Suppressor macrophage (primary cell): ENCODE data around the gene ZG16.
"Not testable (repeated sequence)": the region's sequence is repeated elsewhere in the genome, so short reads cannot be mapped to it uniquely, and the experiment has no call there.

Source experiments
- DNase-seq, 4 experiments: peaks; one replicate each; pipeline ENCODE4 v3.0.0-alpha.2; 2020 to 2022

ZG16 gene

DNA sequence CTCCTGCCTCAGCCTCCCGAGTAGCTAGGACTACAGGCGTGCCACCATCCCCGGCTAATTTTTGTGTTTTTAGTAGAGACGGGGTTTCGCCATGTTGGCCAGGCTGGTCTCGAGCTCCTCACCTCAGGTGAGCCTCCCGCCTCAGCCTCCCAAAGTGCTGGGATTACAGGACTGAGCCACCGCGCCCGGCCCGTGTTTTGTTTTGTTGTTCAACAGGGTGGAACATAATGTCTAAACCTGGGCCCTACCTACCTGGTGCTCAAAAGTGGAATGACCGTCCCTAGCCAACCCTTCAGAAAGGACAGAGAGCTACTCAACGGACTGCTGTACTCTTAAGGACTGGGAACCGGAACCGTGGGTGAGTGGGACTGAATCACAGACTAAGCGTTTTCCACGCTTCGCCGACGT, 11.7 kb downstream of the ZG16 start:
- DNase-seq = no peak

DNA sequence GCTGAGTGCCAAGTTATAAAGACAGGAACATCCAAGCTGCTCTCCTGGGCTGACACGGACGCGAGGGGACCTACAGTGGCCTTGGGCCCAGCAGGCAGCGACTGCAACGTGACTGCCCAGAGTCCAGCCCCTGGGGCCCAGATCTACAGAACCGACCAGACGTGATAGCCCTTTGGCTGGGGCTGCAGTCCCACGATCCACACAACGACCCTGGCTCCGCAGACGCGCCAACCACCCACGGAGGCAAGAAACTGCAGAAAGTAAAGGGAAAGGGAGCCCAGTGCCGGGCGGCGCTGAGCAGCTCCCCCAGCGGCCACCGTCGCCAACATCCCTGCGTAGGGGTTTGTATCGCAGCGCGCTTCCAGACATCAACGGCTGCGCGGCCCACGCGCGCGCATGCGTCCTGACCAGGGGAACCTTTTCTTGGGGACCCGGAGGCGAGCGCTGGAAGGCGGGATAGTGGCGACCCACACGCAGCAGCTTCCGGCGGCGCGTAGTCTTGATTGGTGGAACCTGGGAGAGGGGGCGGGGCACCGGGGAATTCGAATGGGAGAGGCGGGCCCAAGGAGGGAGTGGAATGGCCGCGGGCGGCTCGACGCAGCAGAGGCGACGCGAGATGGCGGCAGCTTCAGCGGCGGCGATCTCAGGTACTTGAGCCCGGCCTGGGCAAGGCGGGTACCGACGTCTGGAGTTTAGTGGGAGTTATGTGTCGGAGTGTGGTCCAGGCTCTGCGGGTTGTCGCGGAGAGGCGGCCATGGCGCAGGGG, 12.3 kb downstream of the ZG16 start, which contains the start of gene KIF22:
Gene KIF22 (plus strand): TSS at position 569 of the 766 bp plus-strand sequence. CDS start 9 bp downstream, at position 578.
- peak; percentile 100 for DNase-seq

DNA sequence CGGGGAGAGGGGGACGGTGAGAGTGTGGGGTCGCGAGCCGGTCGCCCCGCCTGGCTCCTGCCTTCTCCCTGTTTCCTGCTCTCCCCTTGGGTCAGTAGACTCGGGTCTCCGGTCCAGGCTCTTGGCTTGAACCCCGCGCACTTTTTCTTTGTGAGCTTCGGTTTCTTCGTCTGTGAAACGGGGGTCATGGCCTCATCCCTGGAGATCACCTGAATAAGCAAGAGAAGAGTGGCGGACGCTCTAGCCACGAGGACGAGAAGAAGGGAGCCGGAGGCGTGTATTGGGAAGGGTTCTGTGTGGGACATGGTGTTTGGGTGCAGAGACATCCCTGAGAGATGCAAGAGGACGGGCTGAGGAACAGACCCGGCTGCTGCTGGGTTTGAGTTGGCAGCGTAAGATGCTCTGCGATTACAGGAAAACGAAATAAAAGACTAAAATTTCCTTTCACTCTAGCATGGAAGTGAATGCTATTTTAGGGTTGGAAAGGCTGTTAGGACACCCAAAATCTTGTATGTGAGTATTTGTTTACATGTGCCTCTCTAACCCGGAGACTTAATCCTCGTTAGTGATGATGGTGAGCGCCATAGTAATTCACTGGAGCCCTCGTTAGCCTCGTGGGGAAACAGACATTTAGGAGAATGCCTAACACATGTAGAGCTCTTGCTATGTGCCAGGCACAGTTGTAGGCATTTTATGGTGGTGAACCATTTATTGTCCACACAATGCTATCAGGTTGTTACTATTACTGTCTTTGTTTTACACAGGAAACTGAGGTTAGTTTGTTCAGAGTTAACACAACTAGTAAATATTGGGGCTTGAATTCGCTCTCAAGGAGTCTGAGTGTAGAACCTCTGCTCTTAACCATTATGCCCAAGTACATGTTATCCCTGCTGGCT, 13.1 kb downstream of the ZG16 start:
- DNase-seq = peak in 1 of 4 experiments; percentile 29

DNA sequence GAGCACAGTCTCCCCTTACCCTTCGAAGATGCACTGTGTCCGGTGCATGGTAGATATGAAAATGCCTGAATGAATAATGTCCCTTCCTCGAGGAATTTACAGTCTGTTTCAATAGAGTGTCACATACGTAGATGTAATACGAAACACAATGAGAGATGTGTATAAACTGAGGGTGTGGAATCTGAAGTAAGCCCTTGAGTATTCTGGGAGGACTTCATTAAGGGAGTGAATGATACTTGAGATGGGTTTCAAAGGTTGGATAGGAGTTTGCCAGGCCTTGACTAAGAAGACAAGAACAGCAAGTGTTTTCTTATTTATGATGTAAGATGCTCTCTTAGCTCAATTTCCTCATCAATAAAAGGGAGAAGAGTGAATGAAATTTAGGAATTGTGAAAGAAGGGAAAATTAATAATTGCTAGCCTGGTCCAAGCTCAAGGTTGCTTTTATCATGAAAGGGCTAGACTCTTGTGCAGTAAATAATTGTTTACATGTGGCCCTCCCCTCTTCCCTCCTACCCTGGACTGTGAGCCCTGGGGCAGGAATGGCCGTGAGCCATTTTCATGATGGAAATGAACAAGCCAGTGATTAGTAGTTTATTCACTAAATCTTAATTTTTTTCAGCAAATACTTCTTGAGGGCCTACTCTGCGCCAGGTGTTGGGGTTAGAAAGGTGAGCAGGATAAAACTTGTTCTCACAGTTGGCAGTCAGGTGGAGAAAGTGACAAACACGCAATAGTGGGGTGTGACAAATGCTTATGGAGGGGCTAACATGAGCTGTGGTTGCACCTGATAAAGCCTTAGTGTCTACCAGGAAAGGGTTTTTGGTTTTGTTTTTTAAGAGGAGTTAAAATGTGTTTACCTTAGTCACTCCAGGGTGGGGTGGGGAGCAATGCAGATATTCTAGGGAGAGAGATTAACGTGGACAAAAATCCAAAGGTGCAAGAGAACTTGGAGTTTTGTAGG, 14.1 kb downstream of the ZG16 start:
- no peak for DNase-seq

DNA sequence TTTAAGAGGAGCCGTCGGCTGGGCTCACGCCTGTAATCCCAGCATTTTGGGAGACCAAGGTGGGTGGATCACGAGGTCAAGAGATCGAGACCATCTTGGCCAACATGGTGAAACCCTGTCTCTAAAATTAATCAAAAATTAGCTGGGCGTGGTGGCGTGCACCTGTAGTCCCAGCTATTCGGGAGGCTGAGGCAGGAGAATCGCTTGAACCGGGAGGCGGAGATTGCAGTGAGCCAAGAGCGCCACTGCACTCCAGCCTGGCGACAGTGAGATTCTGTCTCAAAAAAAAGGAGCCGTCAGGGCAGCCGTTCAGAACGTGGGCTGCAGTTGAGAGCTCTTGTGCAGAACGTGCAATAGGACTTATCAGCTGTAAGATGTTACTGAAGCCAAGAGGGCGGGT, 15.1 kb downstream of the ZG16 start:
- DNase-seq = not testable (repeated sequence)

DNA sequence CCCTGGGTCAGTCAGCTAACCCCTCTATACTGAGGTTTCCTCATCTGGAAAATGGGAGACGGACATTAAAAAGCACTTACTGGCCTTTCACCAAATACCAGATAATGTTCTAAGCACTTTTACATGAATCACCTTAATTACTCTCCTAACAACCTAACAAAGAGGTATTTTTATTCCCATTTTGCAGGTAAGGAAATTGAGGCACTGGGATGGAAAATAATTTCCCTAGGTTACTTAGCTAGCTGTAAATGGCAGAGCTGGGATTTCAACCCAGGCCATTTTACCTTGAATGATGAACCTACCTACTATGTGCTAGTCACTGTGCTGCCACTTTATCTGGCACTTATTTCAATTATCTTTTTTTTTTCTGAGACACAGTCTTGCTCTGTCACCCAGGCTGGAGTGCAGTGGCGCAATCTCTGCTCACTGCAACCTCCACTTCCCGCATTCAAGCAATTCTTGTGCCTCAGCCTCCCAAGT, 16.2 kb downstream of the ZG16 start:
- DNase-seq = no peak

DNA sequence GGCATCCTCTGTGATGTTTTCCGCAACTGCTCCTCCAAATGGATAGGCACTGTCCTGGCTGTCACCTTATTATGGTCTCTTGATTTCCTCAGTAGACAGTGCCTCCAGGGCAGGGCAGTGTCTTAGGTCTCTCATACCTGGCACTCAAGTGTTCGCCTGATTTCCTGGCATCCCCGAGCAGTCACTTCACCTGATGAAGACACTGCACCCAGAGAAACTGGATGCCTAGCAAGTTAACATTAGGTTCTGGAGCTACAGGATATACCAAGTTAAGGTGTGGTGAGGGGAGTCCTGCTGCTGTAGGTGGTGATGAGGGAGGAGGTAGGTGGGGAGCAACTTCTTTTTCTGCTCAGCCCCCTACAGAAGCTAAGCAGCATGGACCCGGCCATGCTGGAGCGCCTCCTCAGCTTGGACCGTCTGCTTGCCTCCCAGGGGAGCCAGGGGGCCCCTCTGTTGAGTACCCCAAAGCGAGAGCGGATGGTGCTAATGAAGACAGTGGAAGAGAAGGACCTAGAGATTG, 24.4 kb downstream of the ZG16 start:
- DNase-seq = no peak

DNA sequence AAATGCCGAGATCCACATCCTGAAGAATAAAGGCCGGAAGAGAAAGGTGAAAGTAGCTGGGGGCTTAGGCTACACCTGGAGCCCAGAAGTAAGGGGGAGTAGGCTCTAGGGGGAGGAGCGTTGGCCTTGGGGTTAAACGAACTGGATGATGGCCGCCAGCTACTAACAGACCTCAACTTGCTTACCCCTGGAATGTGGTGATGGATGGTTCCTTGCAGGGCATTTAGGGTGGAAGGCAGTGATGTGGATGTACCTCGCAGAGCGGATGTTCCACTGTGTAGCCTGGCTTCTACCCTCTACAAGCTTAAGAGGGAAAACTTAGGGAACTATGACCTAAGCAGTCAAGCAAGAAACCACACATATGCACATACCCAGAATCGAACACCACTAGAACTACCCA, 26.0 kb downstream of the ZG16 start:
- DNase-seq = no peak

DNA sequence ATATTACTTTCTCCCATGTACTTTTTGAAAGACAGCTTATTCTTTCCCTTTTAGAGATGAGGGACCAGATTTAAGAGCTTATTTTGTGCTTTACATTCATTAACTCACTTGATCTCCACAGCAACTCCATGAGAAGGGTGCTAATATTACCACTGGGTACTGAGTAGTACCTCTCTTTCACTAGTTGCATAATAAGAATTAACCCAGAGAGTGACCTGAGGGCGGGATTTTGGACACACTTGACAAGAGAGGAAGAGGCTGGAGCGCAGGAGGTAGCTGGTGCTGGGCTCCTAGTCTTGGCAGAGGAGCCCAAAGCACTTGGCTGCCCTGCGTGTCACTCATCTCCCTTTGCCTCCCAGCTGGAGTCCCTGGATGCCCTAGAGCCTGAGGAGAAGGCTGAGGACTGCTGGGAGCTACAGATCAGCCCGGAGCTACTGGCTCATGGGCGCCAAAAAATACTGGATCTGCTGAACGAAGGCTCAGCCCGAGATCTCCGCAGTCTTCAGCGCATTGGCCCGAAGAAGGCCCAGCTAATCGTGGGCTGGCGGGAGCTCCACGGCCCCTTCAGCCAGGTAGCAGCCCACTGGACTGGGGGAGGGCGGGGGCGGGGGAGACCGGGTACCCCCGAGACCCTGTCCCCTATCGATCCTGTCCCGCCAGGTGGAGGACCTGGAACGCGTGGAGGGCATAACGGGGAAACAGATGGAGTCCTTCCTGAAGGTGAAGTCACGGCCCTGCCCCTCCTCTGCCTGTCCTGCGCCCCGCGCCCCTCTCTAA, 26.6 kb downstream of the ZG16 start:
- DNase-seq = peak; percentile 49 to 74 (median 67)

DNA sequence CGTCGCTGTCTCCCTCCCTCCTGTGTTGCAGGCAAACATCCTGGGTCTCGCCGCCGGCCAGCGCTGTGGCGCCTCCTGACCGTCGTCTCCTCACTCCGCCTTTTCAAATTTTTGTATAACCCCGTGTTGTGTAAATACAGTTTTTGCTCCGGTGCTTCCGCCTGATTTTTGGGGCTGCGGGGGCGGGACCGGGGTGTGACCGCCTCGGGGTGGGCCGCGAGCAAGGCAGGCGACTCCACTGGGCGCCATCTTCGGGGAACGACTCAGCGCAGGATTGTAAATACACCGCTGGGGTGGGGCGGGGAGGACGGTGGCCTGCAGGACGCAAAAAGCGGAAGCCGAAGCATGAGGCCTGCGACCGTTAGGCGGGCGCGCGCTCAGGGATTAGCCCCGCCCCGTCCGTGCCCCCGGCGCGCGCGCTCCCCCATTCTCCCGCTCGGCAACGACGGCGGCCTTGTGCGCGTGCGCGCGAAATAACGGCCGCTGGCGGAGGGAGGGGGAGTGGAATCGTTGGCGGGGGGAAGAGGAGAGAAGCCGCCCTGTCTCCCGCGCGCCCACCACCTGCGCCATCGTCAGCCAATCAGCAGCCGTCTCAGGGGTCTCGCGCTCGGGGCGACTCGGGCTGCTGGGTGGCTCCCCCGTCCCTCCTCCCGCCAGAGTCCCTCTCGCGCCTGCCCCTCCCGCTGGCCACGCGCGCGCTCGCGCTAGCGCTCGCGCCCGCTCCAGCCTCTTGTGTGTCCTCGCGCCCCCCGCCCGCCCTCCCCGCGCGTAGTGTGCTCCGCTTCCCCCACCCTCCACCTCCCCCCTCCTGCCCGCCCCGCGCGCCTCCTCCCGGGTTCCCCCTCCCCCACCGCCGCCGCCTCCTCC, 27.4 kb downstream of the ZG16 start:
- peak; percentile 99 for DNase-seq

DNA sequence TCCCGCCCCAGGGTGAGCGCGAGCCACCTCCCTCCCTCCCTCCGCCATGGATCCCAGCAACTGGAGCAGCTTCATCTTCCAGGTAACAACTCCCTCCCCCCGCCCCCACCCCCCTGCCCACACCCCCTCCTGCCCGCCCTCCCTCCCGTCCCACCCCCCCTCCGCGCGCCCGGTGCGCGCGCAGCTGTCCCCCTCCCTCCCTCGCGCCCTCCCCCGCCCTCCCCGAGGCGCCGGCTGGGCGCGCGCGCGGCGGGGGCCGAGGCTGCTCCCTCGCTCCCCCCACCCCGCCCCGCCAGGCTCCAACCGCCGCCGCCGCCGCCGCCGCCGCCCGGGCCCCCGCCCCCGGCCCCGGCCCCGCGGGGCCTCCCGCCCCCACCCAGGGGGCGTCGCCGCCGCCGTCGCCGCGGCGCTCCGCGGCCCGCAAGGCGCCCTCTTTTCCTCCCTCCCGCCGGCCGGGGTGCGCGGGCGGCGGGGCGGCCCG, 28.1 kb downstream of the ZG16 start, which contains the start of gene MAZ:
Gene MAZ (plus strand): TSS at position 431 of the 481 bp plus-strand sequence. CDS start 173 bp downstream, outside the sequence.
- DNase-seq = peak in 3 of 4 experiments; percentile 76 to 93 (median 91)

DNA sequence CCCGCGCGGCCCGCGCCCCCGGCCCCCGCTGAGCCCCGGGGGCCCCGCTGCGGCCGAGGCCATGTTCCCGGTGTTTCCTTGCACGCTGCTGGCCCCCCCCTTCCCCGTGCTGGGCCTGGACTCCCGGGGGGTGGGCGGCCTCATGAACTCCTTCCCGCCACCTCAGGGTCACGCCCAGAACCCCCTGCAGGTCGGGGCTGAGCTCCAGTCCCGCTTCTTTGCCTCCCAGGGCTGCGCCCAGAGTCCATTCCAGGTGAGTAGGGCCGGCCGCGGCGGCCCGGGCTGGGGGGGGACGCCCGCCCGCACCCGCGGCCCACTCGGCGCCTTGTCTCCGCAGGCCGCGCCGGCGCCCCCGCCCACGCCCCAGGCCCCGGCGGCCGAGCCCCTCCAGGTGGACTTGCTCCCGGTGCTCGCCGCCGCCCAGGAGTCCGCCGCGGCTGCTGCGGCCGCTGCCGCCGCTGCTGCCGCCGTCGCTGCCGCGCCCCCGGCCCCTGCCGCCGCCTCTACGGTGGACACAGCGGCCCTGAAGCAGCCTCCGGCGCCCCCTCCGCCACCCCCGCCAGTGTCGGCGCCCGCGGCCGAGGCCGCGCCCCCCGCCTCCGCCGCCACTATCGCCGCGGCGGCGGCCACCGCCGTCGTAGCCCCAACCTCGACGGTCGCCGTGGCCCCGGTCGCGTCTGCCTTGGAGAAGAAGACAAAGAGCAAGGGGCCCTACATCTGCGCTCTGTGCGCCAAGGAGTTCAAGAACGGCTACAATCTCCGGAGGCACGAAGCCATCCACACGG, 28.8 kb downstream of the ZG16 start:
- peak in 2 of 4 experiments; percentile 43 to 63 for DNase-seq

DNA sequence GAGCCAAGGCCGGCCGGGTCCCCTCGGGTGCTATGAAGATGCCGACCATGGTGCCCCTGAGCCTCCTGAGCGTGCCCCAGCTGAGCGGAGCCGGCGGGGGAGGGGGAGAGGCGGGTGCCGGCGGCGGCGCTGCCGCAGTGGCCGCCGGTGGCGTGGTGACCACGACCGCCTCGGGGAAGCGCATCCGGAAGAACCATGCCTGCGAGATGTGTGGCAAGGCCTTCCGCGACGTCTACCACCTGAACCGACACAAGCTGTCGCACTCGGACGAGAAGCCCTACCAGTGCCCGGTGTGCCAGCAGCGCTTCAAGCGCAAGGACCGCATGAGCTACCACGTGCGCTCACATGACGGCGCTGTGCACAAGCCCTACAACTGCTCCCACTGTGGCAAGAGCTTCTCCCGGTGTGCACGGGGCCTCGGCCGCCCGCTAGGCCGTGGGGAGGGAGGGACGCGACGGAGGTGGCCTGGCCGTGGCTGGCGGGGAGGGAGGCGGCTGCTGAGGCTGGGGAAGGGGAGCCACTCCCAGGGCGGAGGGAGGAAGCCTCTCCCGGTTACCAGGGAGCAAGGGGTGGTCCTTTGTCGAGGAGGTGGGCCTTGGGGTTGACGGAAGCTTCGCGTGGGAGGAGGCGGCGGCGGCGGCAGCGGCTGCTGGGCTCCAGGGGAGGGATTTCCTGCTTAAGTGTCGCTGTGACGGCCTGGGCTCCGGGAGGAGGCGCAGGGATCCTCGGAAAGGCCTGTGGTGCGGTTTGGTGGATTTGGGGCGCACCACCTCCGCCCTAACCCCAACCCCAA, 29.6 kb downstream of the ZG16 start:
- peak; percentile 92 to 97 (median 96) for DNase-seq

DNA sequence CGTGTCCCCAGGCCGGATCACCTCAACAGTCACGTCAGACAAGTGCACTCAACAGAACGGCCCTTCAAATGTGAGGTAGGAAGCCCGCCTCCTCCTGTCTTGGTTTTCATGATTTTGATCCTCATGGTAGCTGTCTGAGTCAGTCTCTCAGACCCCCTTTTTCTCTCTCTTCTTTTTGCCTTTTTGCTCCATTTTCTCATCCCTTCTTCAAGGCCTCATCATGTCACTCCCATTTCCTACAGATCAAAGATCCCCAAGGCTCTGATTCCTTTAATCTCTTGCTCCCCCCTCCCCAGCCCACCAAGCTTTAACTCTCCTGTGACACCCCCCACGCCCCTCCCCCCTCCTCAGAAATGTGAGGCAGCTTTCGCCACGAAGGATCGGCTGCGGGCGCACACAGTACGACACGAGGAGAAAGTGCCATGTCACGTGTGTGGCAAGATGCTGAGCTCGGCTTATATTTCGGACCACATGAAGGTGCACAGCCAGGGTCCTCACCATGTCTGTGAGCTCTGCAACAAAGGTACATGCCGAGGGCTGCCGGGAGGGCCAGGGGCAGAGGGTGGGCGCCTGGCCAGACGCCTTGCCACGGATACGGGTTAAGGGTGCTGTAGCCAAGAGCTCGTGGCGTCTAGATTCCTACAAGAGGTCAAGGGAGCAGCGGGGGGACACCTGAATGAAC, 30.3 kb downstream of the ZG16 start:
- no peak for DNase-seq

DNA sequence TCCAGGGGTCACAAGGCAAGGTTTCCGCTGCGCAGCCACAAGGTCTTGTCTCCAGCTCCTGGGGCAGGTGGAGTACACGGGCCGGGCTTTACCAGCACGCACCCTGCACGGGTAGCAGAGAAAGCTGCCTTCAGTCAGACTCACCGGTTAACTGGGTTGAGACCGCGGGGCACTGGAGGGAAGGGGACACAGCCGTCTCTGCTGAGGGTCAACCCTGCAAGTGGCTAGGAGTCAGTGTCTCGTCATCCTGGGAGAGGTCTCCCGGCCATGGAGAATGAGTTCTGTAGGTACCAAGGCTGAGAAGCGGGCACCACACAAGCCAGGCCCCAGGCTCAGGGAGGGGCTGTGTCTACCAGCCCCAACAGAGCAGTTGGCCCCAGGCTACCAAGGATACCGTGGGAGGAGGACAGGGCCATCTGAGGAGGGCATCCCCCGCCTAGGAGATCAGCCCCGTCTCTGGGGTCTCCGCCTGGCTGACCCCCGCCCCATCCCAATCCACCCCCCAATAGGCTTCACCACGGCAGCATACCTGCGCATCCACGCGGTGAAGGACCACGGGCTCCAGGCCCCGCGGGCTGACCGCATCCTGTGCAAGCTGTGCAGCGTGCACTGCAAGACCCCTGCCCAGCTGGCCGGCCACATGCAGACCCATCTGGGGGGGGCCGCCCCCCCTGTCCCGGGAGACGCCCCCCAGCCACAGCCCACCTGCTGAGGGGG, 31.1 kb downstream of the ZG16 start:
- no peak for DNase-seq

DNA sequence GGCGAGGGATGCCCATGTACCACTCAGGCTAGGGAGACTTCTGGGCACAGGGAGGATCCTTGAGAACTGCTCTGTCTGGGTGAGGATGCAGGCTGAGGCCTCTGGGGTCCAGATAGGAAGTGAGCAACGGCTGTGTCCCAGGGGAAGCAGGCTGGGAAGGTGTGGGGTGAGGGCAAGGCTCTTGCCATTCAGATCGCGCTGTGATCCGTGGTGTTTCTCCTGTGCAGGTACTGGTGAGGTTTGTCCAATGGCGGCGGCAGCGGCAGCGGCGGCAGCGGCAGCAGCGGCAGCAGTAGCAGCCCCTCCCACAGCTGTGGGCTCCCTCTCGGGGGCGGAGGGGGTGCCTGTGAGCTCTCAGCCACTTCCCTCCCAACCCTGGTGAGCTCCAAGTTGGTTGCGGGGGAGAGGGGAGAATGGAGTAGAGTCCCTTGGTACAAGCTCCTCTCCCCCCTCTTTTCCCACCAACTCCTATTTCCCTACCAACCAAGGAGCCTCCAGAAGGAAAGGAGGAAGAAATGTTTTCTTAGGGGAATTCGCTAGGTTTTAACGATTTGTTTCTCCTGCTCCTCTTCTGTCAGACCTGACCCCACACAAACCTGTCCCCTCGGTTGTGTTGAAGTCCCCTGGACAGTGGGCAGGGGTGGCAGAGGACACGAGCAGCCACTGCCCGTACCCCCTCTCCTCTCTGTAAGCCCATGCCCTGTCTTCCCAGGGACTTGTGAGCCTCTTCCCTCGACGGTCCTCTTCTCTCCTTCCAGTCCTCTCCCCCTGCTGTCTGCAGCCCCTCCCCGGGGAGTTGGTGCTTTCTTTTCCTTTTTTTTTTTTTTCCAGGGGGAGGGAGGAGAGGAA, 32.0 kb downstream of the ZG16 start:
- DNase-seq = no peak
